ENCODE data around the gene PFDN4. TPM values are rescaled to one million over a fixed set of nuclear protein-coding genes. Genes with fewer than 3 reads are reported as not detected.

Gene PFDN4
- total RNA-seq, 2 donors from 2014 or later, result 72.7 to 89.8 TPM

DNA sequence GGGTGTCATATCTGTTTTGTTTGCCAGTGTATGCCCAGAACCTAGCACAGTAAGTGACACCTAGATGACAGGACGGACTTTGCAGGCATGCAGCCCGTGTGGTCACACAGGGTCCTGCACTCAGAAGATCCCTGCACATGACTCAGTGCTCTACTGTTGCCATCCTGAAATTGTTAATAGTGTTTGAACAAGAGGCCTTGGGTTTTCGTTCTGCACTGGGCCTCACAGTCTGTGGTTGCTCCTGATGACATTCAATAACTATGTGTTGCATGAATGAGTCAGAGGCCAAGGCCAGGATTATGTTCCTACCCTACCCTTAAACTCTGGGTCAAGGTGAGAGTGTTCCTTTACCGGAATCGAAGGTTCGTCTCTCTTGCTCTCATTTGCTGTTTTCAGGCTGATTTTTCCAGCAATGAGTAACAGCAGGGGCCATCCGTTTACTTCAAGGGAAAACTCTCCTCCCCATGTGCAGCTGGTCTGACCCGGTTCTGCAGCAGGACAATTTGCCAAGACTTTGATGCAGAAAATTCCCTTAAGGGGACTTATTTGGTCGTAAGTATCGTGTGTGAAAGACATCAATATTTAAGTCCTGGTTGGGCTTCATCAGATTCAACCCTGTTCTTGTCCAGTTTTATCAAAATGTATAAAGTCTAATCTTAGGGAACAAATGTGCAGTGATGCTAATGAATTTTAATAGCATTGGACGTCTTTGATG is 13.0 kb upstream of the PFDN4 start:
- no peaks in the 10 kb centered on the region for H3K36me3 Mint-ChIP-seq (ENCODE audit: low read depth)
- no peaks in the 10 kb centered on the region for H3K27me3 Mint-ChIP-seq (ENCODE audit: insufficient read depth)
- no peak overlapping the region for H3K4me3 ChIP-seq (ENCODE audit: low read length)
- no peaks in the 10 kb centered on the region for H3K36me3 ChIP-seq (ENCODE audit: control insufficient read depth, insufficient read depth, low read length)
- 82 to 86% methylated on average over 9 to 11 of the region's 11 CpGs for WGBS, 2 experiments (ENCODE audit: insufficient coverage in 1 of 2, insufficient read length in 1 of 2)
- no peak overlapping the region for H3K9ac ChIP-seq (ENCODE audit: extremely low read depth, low read length, poor library complexity, severe bottlenecking)
- no peaks in the 10 kb centered on the region for H3K9me3 ChIP-seq (ENCODE audit: control insufficient read depth, low read length)
- H3K9me3 Mint-ChIP-seq, result no peaks in the 10 kb centered on the region
- no peak overlapping the region for H3K27ac ChIP-seq (ENCODE audit: low read depth, low read length)
- DNase-seq, result no peak
- no peaks in the 10 kb centered on the region for H3K27me3 ChIP-seq (ENCODE audit: control insufficient read depth, insufficient read depth, low read length, poor library complexity, severe bottlenecking)
- no peak overlapping the region for H3K4me3 Mint-ChIP-seq
- peaks cover 2% of the 10 kb centered on the region for H3K4me1 Mint-ChIP-seq
- H3K4me1 ChIP-seq (ENCODE audit: control insufficient read depth, insufficient read depth, low read length), result no peaks in the 10 kb centered on the region
- TF ChIP-seq CTCF (conservative IDR thresholded peaks at IDR 0.05), result peak; percentile 70
- no peak overlapping the region for H3K27ac Mint-ChIP-seq

DNA sequence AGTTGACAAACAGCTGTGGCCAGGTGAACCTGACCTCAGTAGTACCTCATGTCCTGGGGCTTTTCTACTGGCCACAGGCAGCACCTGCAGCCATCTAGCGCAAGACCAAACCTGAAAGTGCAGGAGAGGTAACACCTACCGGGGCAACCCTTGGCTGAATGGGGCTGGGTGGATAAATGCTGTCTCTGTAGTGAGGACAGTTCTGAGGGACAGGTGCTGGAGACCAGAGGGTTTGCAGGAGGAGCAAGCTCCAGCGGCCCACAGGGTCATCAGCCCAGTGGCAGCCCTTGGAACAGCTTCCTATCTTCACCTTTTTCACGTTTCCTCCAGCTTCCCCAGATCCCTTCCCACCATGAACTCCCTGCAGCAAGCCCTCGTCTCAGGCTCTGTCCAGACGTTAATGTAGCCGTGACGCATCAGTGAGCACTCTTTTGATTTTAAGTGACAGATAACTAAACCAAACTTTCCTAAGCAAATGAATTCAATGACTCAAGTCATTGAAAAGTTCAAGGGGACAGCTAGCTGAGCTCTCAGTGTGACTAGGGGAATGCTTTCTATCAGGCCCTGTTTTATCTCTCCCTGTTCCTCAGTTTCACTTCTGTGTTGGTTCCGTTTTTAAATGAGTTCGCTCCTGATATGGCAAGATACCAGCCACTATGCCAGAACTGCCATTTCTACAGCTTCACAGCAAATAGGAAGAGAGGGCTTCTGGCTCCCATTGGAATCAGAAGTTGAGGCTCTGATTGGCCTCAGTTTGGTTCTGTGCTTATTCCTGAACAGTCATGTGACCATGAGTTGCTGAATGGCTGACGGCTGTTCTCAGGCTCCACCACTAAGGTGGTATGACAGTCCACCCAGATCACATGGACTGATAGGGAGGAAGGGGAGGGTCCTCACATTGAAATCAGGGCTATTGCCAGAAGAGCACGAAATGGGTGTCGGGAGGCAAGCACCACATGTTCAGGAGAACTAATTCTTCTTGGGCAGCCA is 12.1 kb upstream of the PFDN4 start:
- peak; percentile 37 for TF ChIP-seq CTCF (conservative IDR thresholded peaks at IDR 0.05)
- H3K27ac ChIP-seq (ENCODE audit: low read depth, low read length), result no peak overlapping the region
- 92 to 96% methylated on average over 5 to 13 of the region's 13 CpGs for WGBS, 2 experiments (ENCODE audit: insufficient coverage in 1 of 2, insufficient read length in 1 of 2)
- Mint-ChIP-seq H3K4me1 (peaks cover 2% of the 10 kb centered on the region), H3K27me3 (ENCODE audit: insufficient read depth) (no peaks in the 10 kb centered on the region), H3K9me3 (no peaks in the 10 kb centered on the region), H3K36me3 (ENCODE audit: low read depth) (no peaks in the 10 kb centered on the region), H3K27ac (no peak overlapping the region), H3K4me3 (no peak overlapping the region)
- no peaks in the 10 kb centered on the region for H3K36me3 ChIP-seq (ENCODE audit: control insufficient read depth, insufficient read depth, low read length)
- no peak overlapping the region for H3K9ac ChIP-seq (ENCODE audit: extremely low read depth, low read length, poor library complexity, severe bottlenecking)
- no peaks in the 10 kb centered on the region for H3K4me1 ChIP-seq (ENCODE audit: control insufficient read depth, insufficient read depth, low read length)
- H3K4me3 ChIP-seq (ENCODE audit: low read length), result no peak overlapping the region
- no peaks in the 10 kb centered on the region for H3K27me3 ChIP-seq (ENCODE audit: control insufficient read depth, insufficient read depth, low read length, poor library complexity, severe bottlenecking)
- no peaks in the 10 kb centered on the region for H3K9me3 ChIP-seq (ENCODE audit: control insufficient read depth, low read length)
- no peak for DNase-seq

- peaks cover 2% of the 10 kb centered on the region for H3K4me1 Mint-ChIP-seq
- DNase-seq, result peak; percentile 68
- H3K36me3 Mint-ChIP-seq (ENCODE audit: low read depth), result no peaks in the 10 kb centered on the region
- Histone ChIP-seq H3K4me1 (ENCODE audit: control insufficient read depth, insufficient read depth, low read length) (no peaks in the 10 kb centered on the region), H3K27me3 (ENCODE audit: control insufficient read depth, insufficient read depth, low read length, poor library complexity, severe bottlenecking) (no peaks in the 10 kb centered on the region), H3K36me3 (ENCODE audit: control insufficient read depth, insufficient read depth, low read length) (no peaks in the 10 kb centered on the region), H3K9ac (ENCODE audit: extremely low read depth, low read length, poor library complexity, severe bottlenecking) (no peak overlapping the region), H3K9me3 (ENCODE audit: control insufficient read depth, low read length) (no peaks in the 10 kb centered on the region), H3K4me3 (ENCODE audit: low read length) (no peak overlapping the region), H3K27ac (ENCODE audit: low read depth, low read length) (no peak overlapping the region)
- peak; percentile 65 for TF ChIP-seq CTCF (conservative IDR thresholded peaks at IDR 0.05)
- 86 to 94% methylated on average over 9 to 10 of the region's 13 CpGs for WGBS, 2 experiments (ENCODE audit: insufficient coverage in 1 of 2, insufficient read length in 1 of 2)
- no peaks in the 10 kb centered on the region for H3K27me3 Mint-ChIP-seq (ENCODE audit: insufficient read depth)
- H3K4me3 Mint-ChIP-seq, result no peak overlapping the region
- H3K27ac Mint-ChIP-seq, result no peak overlapping the region
- H3K9me3 Mint-ChIP-seq, result no peaks in the 10 kb centered on the region
Measured at GRCh38 chr20:54197621-54198604, 10.0 kb upstream of the PFDN4 start.
